Endothelial cell of umbilical vein (primary cell): ENCODE data around the gene KANK4.

Source experiments
- EZH2 ChIP-seq: IDR thresholded peaks from 2 replicates; pipeline ENCODE4 v1.6.1; 2012; ENCODE audit warnings: borderline replicate concordance, low read depth, mild to moderate bottlenecking, moderate library complexity, low read length, inconsistent platforms; ENCODE audit not compliant: severe bottlenecking
- FOS ChIP-seq: IDR thresholded peaks from 2 replicates; pipeline ENCODE4 v1.6.1; 2011; ENCODE audit warnings: mild to moderate bottlenecking, low read length, moderate library complexity, borderline replicate concordance; ENCODE audit not compliant: insufficient read depth
- JUN ChIP-seq: IDR thresholded peaks from 2 replicates; pipeline ENCODE4 v1.6.1; 2011; ENCODE audit warnings: borderline replicate concordance, low read depth; ENCODE audit not compliant: insufficient read length, insufficient read depth
- POLR2A ChIP-seq: IDR thresholded peaks from 2 replicates; pipeline ENCODE4 v1.6.1; 2012; ENCODE audit warnings: low read depth, mild to moderate bottlenecking, control low read depth, low read length
- POLR2AphosphoS5 ChIP-seq: IDR thresholded peaks from 2 replicates; pipeline ENCODE4 v1.6.1; 2012; ENCODE audit warnings: low read depth, mild to moderate bottlenecking, control low read depth, low read length, moderate library complexity; ENCODE audit not compliant: insufficient read depth
- TF ChIP-seq, protein P1 (sequence below): IDR thresholded peaks from 2 replicates; pipeline ENCODE4 v1.6.1; 2011; ENCODE audit not compliant: insufficient read depth, insufficient read length
- TF ChIP-seq, protein P2 (sequence below), 2 donors: IDR thresholded peaks; 1 replicate in 1 of 2; 2 replicates in 1 of 2; pipeline ENCODE4 v1.5.1; 2011; ENCODE audit warnings: low read length in 2 of 2, mild to moderate bottlenecking in 2 of 2, moderate library complexity in 2 of 2, control low read depth in 1 of 2, inconsistent platforms in 1 of 2, low read depth in 1 of 2; ENCODE audit not compliant: insufficient read depth in 1 of 2; ENCODE audit errors: extremely low read depth in 1 of 2

DNA sequence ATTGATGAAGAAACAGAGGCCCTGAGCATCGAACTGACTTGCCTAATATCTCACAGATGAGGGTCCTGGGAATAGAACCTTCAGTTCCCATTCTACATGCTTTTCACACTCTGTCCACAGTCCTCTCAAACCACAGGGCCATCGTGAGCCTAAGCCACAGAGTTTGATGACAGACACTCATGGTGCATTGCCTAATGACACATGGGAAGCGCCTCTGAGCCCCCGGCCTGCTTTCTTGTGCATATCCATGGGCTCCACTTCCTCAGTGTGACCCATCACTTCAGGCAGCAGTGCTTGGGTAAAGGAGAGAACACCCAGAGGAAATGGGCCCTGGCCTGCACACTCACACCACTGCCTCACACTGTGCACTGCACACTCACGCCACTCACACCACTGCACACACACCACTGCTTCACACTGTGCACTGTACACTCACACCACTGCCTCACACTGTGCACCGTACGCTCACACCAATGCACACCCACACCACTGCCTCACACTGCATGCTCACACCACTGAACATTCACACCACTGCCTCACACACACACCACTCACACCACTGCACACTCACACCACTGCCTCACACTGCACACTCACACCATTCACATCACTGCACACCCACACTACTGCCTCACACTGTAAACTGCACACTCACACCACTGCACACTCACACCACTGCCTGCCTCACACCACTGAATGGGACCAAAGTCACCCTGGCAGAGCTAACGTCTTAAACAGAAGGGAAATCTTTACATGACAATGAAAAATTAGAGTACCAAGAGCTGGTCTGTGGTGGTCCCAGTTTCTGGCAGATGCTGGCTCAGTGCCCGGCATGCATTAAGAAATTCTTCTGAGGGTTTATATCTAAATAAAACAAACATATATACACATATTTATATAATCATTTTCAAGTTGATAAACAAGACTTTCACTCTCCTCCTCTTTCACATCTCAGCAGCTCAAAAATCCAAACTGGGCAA is 53.0 kb downstream of the KANK4 start:
- TF ChIP-seq FOS = no peak
- no peak for TF ChIP-seq EZH2
- TF ChIP-seq, protein P1, sequence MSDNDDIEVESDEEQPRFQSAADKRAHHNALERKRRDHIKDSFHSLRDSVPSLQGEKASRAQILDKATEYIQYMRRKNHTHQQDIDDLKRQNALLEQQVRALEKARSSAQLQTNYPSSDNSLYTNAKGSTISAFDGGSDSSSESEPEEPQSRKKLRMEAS = no peak
- TF ChIP-seq, protein P2, sequence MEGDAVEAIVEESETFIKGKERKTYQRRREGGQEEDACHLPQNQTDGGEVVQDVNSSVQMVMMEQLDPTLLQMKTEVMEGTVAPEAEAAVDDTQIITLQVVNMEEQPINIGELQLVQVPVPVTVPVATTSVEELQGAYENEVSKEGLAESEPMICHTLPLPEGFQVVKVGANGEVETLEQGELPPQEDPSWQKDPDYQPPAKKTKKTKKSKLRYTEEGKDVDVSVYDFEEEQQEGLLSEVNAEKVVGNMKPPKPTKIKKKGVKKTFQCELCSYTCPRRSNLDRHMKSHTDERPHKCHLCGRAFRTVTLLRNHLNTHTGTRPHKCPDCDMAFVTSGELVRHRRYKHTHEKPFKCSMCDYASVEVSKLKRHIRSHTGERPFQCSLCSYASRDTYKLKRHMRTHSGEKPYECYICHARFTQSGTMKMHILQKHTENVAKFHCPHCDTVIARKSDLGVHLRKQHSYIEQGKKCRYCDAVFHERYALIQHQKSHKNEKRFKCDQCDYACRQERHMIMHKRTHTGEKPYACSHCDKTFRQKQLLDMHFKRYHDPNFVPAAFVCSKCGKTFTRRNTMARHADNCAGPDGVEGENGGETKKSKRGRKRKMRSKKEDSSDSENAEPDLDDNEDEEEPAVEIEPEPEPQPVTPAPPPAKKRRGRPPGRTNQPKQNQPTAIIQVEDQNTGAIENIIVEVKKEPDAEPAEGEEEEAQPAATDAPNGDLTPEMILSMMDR (IDR thresholded peaks at IDR 0.05; ENCODE audit: extremely low read depth in 1 of 2, insufficient read depth in 1 of 2, low read depth in 1 of 2, low read length in 2 of 2) = no peak
- no peak for TF ChIP-seq POLR2A
- no peak for TF ChIP-seq POLR2AphosphoS5
- TF ChIP-seq JUN = no peak
